Cardiac muscle cell (in vitro differentiated cells and primary cell): ENCODE results near the gene SCUBE1. TPM values are rescaled to one million over a fixed set of nuclear protein-coding genes. Genes with fewer than 3 reads are reported as not detected.

ENCODE experiments used
- DNase-seq, 2 donors: peaks; one replicate each; pipeline versions ENCODE4 v3.0.0 to v3.0.0-alpha.2; 2010 to 2017; ENCODE audit warnings: low read depth in 1 of 2, low spot score in 1 of 2
- H3K27ac ChIP-seq: fragments of 200-600 bp; sonication (generic); 2 replicates; pipeline ENCODE4 v1.5.1; 2016
- H3K27me3 ChIP-seq: fragments of 200-600 bp; sonication (generic); 2 replicates; pipeline ENCODE4 v1.6.0; 2016; ENCODE audit warnings: control low read depth
- H3K36me3 ChIP-seq: fragments of 200-600 bp; sonication (generic); 2 replicates; pipeline ENCODE4 v1.5.1; 2016; ENCODE audit warnings: control low read depth
- H3K4me1 ChIP-seq: fragments of 200-600 bp; sonication (generic); 2 replicates; pipeline ENCODE4 v1.8.1; 2017; ENCODE audit warnings: low read depth, mild to moderate bottlenecking, mixed run types
- H3K4me3 ChIP-seq: fragments of 200-600 bp; sonication (generic); 2 replicates; pipeline ENCODE4 v1.5.1; 2016; ENCODE audit warnings: mild to moderate bottlenecking
- H3K9me3 ChIP-seq: fragments of 200-600 bp; sonication (generic); 2 replicates; pipeline ENCODE4 v1.5.1; 2017; ENCODE audit warnings: low read depth, mild to moderate bottlenecking, control low read depth
- polyA plus RNA-seq: library from polyadenylated mRNA; unstranded; fragments of >200 nt; fragmentation: Nextera tagmentation; extraction: Ambion mirVana; gene quantifications from 2 replicates; pipeline ENCODE4 v1.2.1, GENCODE V29; 2016
- total RNA-seq: library from RNA; depleted of rRNA; stranded (reverse); fragments of >200 nt; gene quantifications from 2 replicates; pipeline ENCODE4 v1.2.3, GENCODE V29; 2016
- TF ChIP-seq, protein P1 (sequence below): IDR thresholded peaks from 2 replicates; pipeline ENCODE4 v1.5.1; 2012; ENCODE audit warnings: low read depth, mild to moderate bottlenecking, low read length

Gene SCUBE1
- total and polyA plus RNA-seq, 2 experiments from 2014 or later, result 2.1 to 6.9 TPM

DNA sequence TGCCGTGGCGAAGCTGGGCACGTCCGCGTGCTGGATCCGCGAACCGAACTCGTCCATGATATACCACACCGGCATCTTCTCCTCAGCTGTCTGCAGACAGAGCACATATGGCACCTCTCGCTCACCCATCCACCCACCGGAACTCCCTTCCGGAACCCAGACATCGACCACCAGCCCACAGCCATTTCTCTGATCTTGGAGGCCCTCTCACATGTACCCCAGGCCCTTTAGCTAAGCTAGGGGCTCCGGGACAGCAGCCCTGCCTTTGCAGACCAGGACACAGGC lies 163.3 kb downstream of the SCUBE1 start:
- Histone ChIP-seq H3K9me3 (no peaks in the 10 kb centered on the region), H3K27ac (no peak overlapping the region), H3K27me3 (no peaks in the 10 kb centered on the region), H3K36me3 (peaks cover 6% of the 10 kb centered on the region), H3K4me3 (no peak overlapping the region), H3K4me1 (no peaks in the 10 kb centered on the region)
- TF ChIP-seq, protein P1, sequence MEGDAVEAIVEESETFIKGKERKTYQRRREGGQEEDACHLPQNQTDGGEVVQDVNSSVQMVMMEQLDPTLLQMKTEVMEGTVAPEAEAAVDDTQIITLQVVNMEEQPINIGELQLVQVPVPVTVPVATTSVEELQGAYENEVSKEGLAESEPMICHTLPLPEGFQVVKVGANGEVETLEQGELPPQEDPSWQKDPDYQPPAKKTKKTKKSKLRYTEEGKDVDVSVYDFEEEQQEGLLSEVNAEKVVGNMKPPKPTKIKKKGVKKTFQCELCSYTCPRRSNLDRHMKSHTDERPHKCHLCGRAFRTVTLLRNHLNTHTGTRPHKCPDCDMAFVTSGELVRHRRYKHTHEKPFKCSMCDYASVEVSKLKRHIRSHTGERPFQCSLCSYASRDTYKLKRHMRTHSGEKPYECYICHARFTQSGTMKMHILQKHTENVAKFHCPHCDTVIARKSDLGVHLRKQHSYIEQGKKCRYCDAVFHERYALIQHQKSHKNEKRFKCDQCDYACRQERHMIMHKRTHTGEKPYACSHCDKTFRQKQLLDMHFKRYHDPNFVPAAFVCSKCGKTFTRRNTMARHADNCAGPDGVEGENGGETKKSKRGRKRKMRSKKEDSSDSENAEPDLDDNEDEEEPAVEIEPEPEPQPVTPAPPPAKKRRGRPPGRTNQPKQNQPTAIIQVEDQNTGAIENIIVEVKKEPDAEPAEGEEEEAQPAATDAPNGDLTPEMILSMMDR, result no peak
- DNase-seq, result no peak

DNA sequence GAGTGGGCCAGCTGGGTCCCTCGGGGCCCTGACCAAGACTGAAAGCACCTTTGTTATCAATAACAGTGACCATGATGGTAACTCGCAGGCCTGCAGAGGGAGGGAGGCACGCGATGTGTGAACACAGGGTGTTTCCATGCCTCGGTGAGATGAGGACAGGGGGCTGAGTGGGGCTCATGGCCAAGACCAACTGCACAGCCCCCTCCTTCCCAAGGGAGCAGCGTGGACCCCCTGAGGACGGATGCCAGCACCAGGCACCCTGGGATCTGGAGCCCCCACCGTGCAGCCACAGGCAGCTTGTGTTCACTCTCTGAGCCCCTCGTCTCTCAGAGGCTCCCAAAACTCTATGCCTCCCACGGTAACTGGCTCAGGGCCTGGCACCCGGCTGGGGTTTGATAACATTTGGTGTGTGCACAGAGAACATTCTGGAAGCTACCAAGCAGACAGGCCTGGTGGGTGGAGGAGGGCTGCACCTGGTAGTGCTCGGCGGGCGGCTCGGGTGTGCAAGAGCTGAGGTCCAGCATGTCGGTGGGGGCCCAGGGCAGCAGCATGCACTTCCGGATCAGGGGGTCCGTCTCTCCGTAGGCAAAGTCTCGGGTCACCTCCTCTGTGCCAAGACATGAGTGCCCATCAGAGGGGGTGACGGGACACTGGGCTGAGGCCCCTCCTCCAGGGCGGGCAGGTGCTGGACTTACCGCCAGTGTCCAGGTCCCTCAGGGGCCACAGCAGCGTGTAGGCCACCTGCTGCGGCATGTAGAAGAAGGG lies 163.8 kb downstream of the SCUBE1 start:
- no peak overlapping the region for H3K27ac ChIP-seq
- no peak for DNase-seq
- peaks cover 6% of the 10 kb centered on the region for H3K36me3 ChIP-seq
- H3K4me3 ChIP-seq, result no peak overlapping the region
- TF ChIP-seq, protein P1, result no peak
- H3K27me3 ChIP-seq, result no peaks in the 10 kb centered on the region
- no peaks in the 10 kb centered on the region for H3K4me1 ChIP-seq
- H3K9me3 ChIP-seq, result no peaks in the 10 kb centered on the region

DNA sequence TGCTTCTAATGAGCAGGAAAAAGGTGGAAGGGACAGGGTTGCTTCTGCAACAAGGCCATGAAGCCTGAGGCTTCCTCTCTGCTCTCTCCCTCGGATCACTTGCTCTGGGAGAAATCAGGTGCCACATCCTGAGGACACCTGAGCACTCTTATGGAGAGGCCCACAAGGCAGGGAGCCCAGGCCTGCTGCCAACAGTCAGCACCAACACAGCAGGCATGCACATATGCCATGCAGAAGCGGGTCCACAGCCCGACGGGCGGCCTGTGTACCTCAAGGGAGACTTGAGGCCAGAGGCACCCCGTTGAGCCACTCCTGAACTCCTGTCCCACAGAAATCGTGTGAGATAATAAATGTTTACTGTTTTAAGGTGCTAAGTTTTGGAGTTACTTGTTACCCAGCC lies 165.7 kb downstream of the SCUBE1 start:
- TF ChIP-seq, protein P1, result no peak
- no peaks in the 10 kb centered on the region for H3K27me3 ChIP-seq
- H3K4me1 ChIP-seq, result no peaks in the 10 kb centered on the region
- no peaks in the 10 kb centered on the region for H3K9me3 ChIP-seq
- no peak overlapping the region for H3K4me3 ChIP-seq
- H3K36me3 ChIP-seq, result peaks cover 9% of the 10 kb centered on the region
- no peak overlapping the region for H3K27ac ChIP-seq
- no peak for DNase-seq

DNA sequence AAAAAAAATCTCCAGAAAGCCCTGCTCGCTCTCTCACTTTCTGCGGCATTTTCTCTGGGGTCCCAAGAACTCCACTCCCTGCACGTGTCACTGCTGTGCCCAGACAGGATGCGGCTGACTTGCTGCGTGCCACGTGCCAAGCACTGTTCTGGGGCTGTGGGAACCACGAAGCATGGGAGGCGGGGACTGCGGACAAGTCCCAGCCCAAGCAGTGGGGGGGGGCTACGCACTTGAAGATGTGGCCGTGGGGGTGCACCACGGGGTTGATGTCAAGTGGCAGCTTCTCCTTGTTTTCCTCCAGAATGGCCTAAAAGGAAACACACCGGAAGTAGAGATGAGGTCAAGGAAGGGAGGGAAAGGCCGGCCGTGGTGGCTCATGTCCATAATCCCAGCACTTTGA lies 167.1 kb downstream of the SCUBE1 start:
- Histone ChIP-seq H3K4me3 (no peak overlapping the region), H3K27me3 (no peaks in the 10 kb centered on the region), H3K4me1 (no peaks in the 10 kb centered on the region), H3K9me3 (no peaks in the 10 kb centered on the region), H3K36me3 (peaks cover 10% of the 10 kb centered on the region), H3K27ac (no peak overlapping the region)
- no peak for DNase-seq
- TF ChIP-seq, protein P1, result no peak

DNA sequence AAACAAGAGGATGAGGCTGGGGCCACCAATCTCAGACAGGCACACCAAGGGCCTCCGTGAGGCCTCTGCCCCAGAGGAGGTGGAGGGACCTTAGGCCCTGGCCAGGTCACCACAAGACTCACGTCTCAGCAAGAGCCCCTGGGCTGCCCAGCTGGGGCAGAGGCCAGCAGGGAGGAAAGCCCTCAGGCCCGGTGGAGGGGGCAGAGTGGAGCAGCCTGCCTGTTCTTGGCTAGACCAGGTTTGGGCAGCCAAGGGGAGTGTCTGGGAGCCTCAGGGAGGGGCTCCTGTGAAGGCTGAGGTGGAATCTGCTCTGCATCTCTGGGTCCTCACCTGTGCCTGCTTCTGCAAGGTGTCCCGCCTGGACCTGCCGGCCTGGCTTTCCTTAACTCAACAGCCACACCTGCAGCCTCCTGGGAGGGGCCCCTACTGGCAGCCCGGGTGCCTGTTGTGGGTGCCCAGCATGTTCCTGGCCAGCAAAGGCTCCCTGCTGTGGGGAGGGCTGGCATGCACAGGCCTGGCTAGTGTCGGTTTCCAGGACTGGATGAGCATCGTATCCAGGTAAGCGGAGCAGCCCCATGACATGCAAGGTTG lies 168.1 kb downstream of the SCUBE1 start:
- Histone ChIP-seq H3K27ac (no peak overlapping the region), H3K4me3 (no peak overlapping the region), H3K27me3 (no peaks in the 10 kb centered on the region), H3K36me3 (peaks cover 14% of the 10 kb centered on the region), H3K4me1 (no peaks in the 10 kb centered on the region), H3K9me3 (no peaks in the 10 kb centered on the region)
- TF ChIP-seq, protein P1, result no peak
- DNase-seq, result no peak
